Cardiac muscle cell (in vitro differentiated cells and primary cell): ENCODE measurements around the gene G6PC3. TPM values are rescaled to one million over a fixed set of nuclear protein-coding genes. Genes with fewer than 3 reads are reported as not detected.

ENCODE experiments used
- DNase-seq, 2 donors: peaks; one replicate each; pipeline versions ENCODE4 v3.0.0 to v3.0.0-alpha.2; 2010 to 2017; ENCODE audit warnings: low read depth in 1 of 2, low spot score in 1 of 2
- H3K27ac ChIP-seq: fragments of 200-600 bp; sonication (generic); 2 replicates; pipeline ENCODE4 v1.5.1; 2016
- H3K27me3 ChIP-seq: fragments of 200-600 bp; sonication (generic); 2 replicates; pipeline ENCODE4 v1.6.0; 2016; ENCODE audit warnings: control low read depth
- H3K36me3 ChIP-seq: fragments of 200-600 bp; sonication (generic); 2 replicates; pipeline ENCODE4 v1.5.1; 2016; ENCODE audit warnings: control low read depth
- H3K4me1 ChIP-seq: fragments of 200-600 bp; sonication (generic); 2 replicates; pipeline ENCODE4 v1.8.1; 2017; ENCODE audit warnings: low read depth, mild to moderate bottlenecking, mixed run types
- H3K4me3 ChIP-seq: fragments of 200-600 bp; sonication (generic); 2 replicates; pipeline ENCODE4 v1.5.1; 2016; ENCODE audit warnings: mild to moderate bottlenecking
- H3K9me3 ChIP-seq: fragments of 200-600 bp; sonication (generic); 2 replicates; pipeline ENCODE4 v1.5.1; 2017; ENCODE audit warnings: low read depth, mild to moderate bottlenecking, control low read depth
- CTCF ChIP-seq: IDR thresholded peaks from 2 replicates; pipeline ENCODE4 v1.5.1; 2012; ENCODE audit warnings: low read depth, mild to moderate bottlenecking, low read length
- polyA plus RNA-seq: library from polyadenylated mRNA; unstranded; fragments of >200 nt; fragmentation: Nextera tagmentation; extraction: Ambion mirVana; gene quantifications from 2 replicates; pipeline ENCODE4 v1.2.1, GENCODE V29; 2016
- total RNA-seq: library from RNA; depleted of rRNA; stranded (reverse); fragments of >200 nt; gene quantifications from 2 replicates; pipeline ENCODE4 v1.2.3, GENCODE V29; 2016

G6PC3 gene
- total and polyA plus RNA-seq, 2 experiments from 2014 or later, result 93.1 to 234 TPM

- Histone ChIP-seq H3K4me1 (peaks cover 74% of the 10 kb centered on the region), H3K9me3 (no peaks in the 10 kb centered on the region), H3K4me3 (no peak overlapping the region), H3K36me3 (no peaks in the 10 kb centered on the region), H3K27ac (peak overlapping the region; percentile 82), H3K27me3 (no peaks in the 10 kb centered on the region)
- DNase-seq, result peak in 1 of 2 donors; percentile 94
- TF ChIP-seq CTCF, result no peak
Measured at GRCh38 chr17:44108440-44109311, 38.1 kb downstream of the G6PC3 start.

- no peak for TF ChIP-seq CTCF
- Histone ChIP-seq H3K9me3 (no peaks in the 10 kb centered on the region), H3K27ac (peak overlapping the region; percentile 82), H3K4me1 (peaks cover 73% of the 10 kb centered on the region), H3K27me3 (no peaks in the 10 kb centered on the region), H3K36me3 (no peaks in the 10 kb centered on the region), H3K4me3 (peak overlapping the region; percentile 23)
- DNase-seq, result no peak
Measured at GRCh38 chr17:44109312-44109630, 38.7 kb downstream of the G6PC3 start.

GRCh38 chr17:44110011-44110686 lies 39.6 kb downstream of the G6PC3 start:
- Histone ChIP-seq H3K4me3 (peak overlapping the region; percentile 23), H3K4me1 (peaks cover 82% of the 10 kb centered on the region), H3K9me3 (no peaks in the 10 kb centered on the region), H3K27me3 (no peaks in the 10 kb centered on the region), H3K27ac (peak overlapping the region; percentile 82), H3K36me3 (no peaks in the 10 kb centered on the region)
- no peak for DNase-seq
- no peak for TF ChIP-seq CTCF

- H3K4me1 ChIP-seq, result peaks cover 77% of the 10 kb centered on the region
- H3K4me3 ChIP-seq, result peak overlapping the region; percentile 23
- H3K27me3 ChIP-seq, result no peaks in the 10 kb centered on the region
- peak overlapping the region; percentile 82 for H3K27ac ChIP-seq
- TF ChIP-seq CTCF, result peak; percentile 8
- DNase-seq, result peak; percentile 95 to 98
- H3K9me3 ChIP-seq, result no peaks in the 10 kb centered on the region
- no peaks in the 10 kb centered on the region for H3K36me3 ChIP-seq
Measured at GRCh38 chr17:44110823-44111633, 40.5 kb downstream of the G6PC3 start.

GRCh38 chr17:44111777-44112176 lies 41.2 kb downstream of the G6PC3 start:
- TF ChIP-seq CTCF, result no peak
- Histone ChIP-seq H3K36me3 (no peaks in the 10 kb centered on the region), H3K9me3 (no peaks in the 10 kb centered on the region), H3K27ac (peak overlapping the region; percentile 82), H3K4me1 (peaks cover 75% of the 10 kb centered on the region), H3K4me3 (peak overlapping the region; percentile 1), H3K27me3 (no peaks in the 10 kb centered on the region)
- no peak for DNase-seq
